HepG2 (cell line): ENCODE results near the gene DAZAP1. TPM values are rescaled to one million over a fixed set of nuclear protein-coding genes. Genes with fewer than 3 reads are reported as not detected.
A peak's percentile ranks its signal among the peaks of the same experiment; 100 is the strongest.

ENCODE experiments used
- ATAC-seq: fragments of 200-7000 bp; cut with Tn5 transposase; 3 replicates; pipeline ENCODE4 v1.9.1; 2020; ENCODE audit warnings: mild to moderate bottlenecking, moderate library complexity
- BruUV-seq: library from RNA; stranded (reverse); fragments of 400-500 nt; replicated peaks from 2 replicates; lab custom pipeline; 2021; lab: Mats Ljungman, UMichigan
- CTCF ChIA-PET: fragments of 300-600 bp; formaldehyde crosslinking; extraction: SDS; loops from one replicate; lab custom pipeline; 2021; ENCODE audit warnings: low total read pairs, inconsistent platforms, low intra/inter-chr PET ratio; lab: Yijun Ruan, JAX
- POLR2A ChIA-PET: fragments of 350-600 bp; sonication (Branson Sonifier 250); formaldehyde crosslinking; loops from one replicate; lab custom pipeline; 2020; ENCODE audit warnings: antibody characterized with exemption, inconsistent platforms; lab: Yijun Ruan, JAX
- DNase-seq: peaks from one replicate; pipeline ENCODE4 v3.0.0-alpha.2; 2015; ENCODE audit warnings: low spot score
- FAIRE-seq: peaks from 3 replicates; lab custom pipeline; 2011; peaks lifted over from hg19 to GRCh38; lab: Jason Lieb, UNC
- H2AFZ ChIP-seq: one replicate; pipeline ENCODE4 v1.6.1; 2011; ENCODE audit warnings: low read length, inconsistent platforms
- H3K27ac ChIP-seq: fragments of 300-600 bp; 3 replicates; pipeline ENCODE4 v1.8.0; 2011; ENCODE audit warnings: mixed run types, mild to moderate bottlenecking, mixed read lengths, low read length, inconsistent platforms; ENCODE audit not compliant: insufficient read depth; ENCODE audit errors: extremely low read length
- H3K27me3 ChIP-seq, 2 experiments: fragments of 200-600 bp in 1 of 2; 2 replicates in 1 of 2; 3 replicates in 1 of 2; pipeline versions ENCODE4 v1.6.0 to v1.8.0; 2011; ENCODE audit warnings: low read length in 2 of 2, mild to moderate bottlenecking in 2 of 2, moderate library complexity in 2 of 2, inconsistent platforms in 1 of 2; ENCODE audit not compliant: insufficient read depth in 2 of 2, control insufficient read depth in 1 of 2
- H3K36me3 ChIP-seq, 2 experiments: fragments of 200-600 bp in 1 of 2; replicated peaks in 1 of 2; 2 replicates in 1 of 2; 3 replicates in 1 of 2; pipeline versions ENCODE4 v1.5.1 to v1.8.0; 2011; ENCODE audit warnings: low read length in 2 of 2, inconsistent platforms in 1 of 2; ENCODE audit not compliant: insufficient read depth in 2 of 2, control insufficient read depth in 1 of 2
- H3K4me1 ChIP-seq: 2 replicates; pipeline ENCODE4 v1.5.1; 2012; ENCODE audit warnings: low read length, inconsistent platforms; ENCODE audit not compliant: insufficient read depth
- H3K4me2 ChIP-seq: 2 replicates; pipeline ENCODE4 v1.6.0; 2011; ENCODE audit warnings: low read depth, low read length, inconsistent platforms
- H3K4me3 ChIP-seq, 3 experiments: fragments of 200-600 bp in 1 of 3; sonication (generic), shearing (Covaris generic) in 1 of 3; replicated peaks in 1 of 3; 2 replicates each; pipeline ENCODE4 v1.5.1; 2011 to 2016; ENCODE audit warnings: low read length in 3 of 3, inconsistent platforms in 2 of 3, low read depth in 2 of 3, mild to moderate bottlenecking in 2 of 3, control low read depth in 1 of 3, mixed read lengths in 1 of 3; ENCODE audit not compliant: insufficient read depth in 1 of 3
- H3K79me2 ChIP-seq: one replicate; pipeline ENCODE4 v1.6.1; 2011; ENCODE audit warnings: low read length, inconsistent platforms; ENCODE audit not compliant: insufficient read depth
- H3K9ac ChIP-seq: 2 replicates; pipeline ENCODE4 v1.6.0; 2011; ENCODE audit warnings: mild to moderate bottlenecking, low read depth, low read length, inconsistent platforms; ENCODE audit not compliant: insufficient read depth
- H3K9me3 ChIP-seq: 2 replicates; pipeline ENCODE4 v1.5.1; 2012; ENCODE audit warnings: mild to moderate bottlenecking, low read length
- H4K20me1 ChIP-seq: 2 replicates; pipeline ENCODE4 v1.6.0; 2011; ENCODE audit warnings: inconsistent platforms, mild to moderate bottlenecking, low read length, moderate library complexity; ENCODE audit not compliant: insufficient read depth
- AGO2 ChIP-seq: fragments of 200-400 bp; formaldehyde crosslinking; optimal IDR thresholded peaks from 2 replicates; pipeline ENCODE3; 2017; ENCODE audit warnings: mild to moderate bottlenecking, low read depth, low read length, moderate library complexity
- ASH2L ChIP-seq: fragments of 300-600, 200-600 bp; sonication (generic); IDR thresholded peaks from 2 replicates; pipeline ENCODE4 v1.7.0; 2017; ENCODE audit warnings: low read depth, mild to moderate bottlenecking, moderate library complexity, mixed read lengths, low read length; ENCODE audit not compliant: insufficient read length
- HOXA3 ChIP-seq: sonication (generic); formaldehyde crosslinking; IDR thresholded peaks from 2 replicates; pipeline ENCODE4 v1.5.0; 2020; ENCODE audit warnings: missing genetic modification reagents
- POLR2G ChIP-seq: fragments of 200-400 bp; formaldehyde crosslinking; IDR thresholded peaks from 2 replicates; pipeline ENCODE4 v1.6.1; 2018; ENCODE audit warnings: mild to moderate bottlenecking, low read depth, low read length, moderate library complexity
- PTBP1 ChIP-seq: fragments of 200-400 bp; formaldehyde crosslinking; IDR thresholded peaks from 2 replicates; pipeline ENCODE4 v1.6.1; 2018; ENCODE audit warnings: low read length, low read depth; ENCODE audit not compliant: poor library complexity, severe bottlenecking
- ZMYM4 ChIP-seq: sonication (generic); formaldehyde crosslinking; IDR thresholded peaks from 2 replicates; pipeline ENCODE4 v1.8.1; 2023; ENCODE audit warnings: mild to moderate bottlenecking, missing genetic modification reagents
- ZNF225 ChIP-seq: sonication (generic); formaldehyde crosslinking; IDR thresholded peaks from 2 replicates; pipeline ENCODE4 v1.4.0; 2020; ENCODE audit warnings: mild to moderate bottlenecking, missing genetic modification reagents
- ZNF775 ChIP-seq: sonication (generic); formaldehyde crosslinking; IDR thresholded peaks from 2 replicates; pipeline ENCODE4 v1.4.0; 2020; ENCODE audit warnings: missing genetic modification reagents, mild to moderate bottlenecking, moderate library complexity, borderline replicate concordance
- WGBS: methylation state at CpG from one replicate; pipeline ENCODE4 v1.1.6; 2017; ENCODE audit warnings: low lambda C conversion rate; 5-methylcytosine and 5-hydroxymethylcytosine counted together
- in situ Hi-C: cut with HindIII; loops from 2 replicates; pipeline ENCODE4 v1.10.0; 2017; ENCODE audit warnings: low pct_unique_long_range_greater_than_20kb; ENCODE audit not compliant: extremely low pct_ligation_motif_present
- intact Hi-C: fragments of 100-400 bp; cut with micrococcal nuclease; formaldehyde crosslinking; loops from one replicate; pipeline ENCODE4 v1.10.0; 2022; ENCODE audit not compliant: unreplicated experiment
- polyA plus RNA-seq, 8 experiments: library from polyadenylated mRNA; depleted of rRNA in 3 of 8; stranded (reverse) in 7 of 8; unstranded in 1 of 8; fragments of >200 nt; fragmentation: Illumina TruSeq in 4 of 8; extraction: Trizol in 4 of 8; gene quantifications; 2 replicates each; pipeline versions ENCODE4 v1.2.1 to v1.2.3, GENCODE V29; 2011 to 2016; ENCODE audit warnings: low read depth in 4 of 8, missing spikeins in 1 of 8, mixed read lengths in 1 of 8; ENCODE audit not compliant: insufficient read depth in 1 of 8
- total RNA-seq, 5 experiments: library from RNA; depleted of rRNA; stranded (reverse); fragments of >200 nt; fragmentation: Illumina TruSeq; extraction: Trizol; gene quantifications; 2 replicates each; pipeline ENCODE4 v1.2.3, GENCODE V29; 2016; ENCODE audit warnings: low read depth in 1 of 5
- TF ChIP-seq, protein P1 (sequence below): sonication (generic); formaldehyde crosslinking; conservative IDR thresholded peaks from 2 replicates; pipeline ENCODE4 v1.4.0; 2020; ENCODE audit warnings: mild to moderate bottlenecking, missing genetic modification reagents, moderate library complexity
- TF ChIP-seq, protein P2 (sequence below): IDR thresholded peaks from 2 replicates; pipeline ENCODE4 v1.6.1; 2016; ENCODE audit warnings: missing biosample characterization, missing genetic modification reagents, low read depth

The DAZAP1 gene
- total and polyA plus RNA-seq, 2 of the 13 experiments (the other 11 are each of a cell fraction or from before 2014, with no cell fraction given): 63.3 to 79.2 TPM

DNA sequence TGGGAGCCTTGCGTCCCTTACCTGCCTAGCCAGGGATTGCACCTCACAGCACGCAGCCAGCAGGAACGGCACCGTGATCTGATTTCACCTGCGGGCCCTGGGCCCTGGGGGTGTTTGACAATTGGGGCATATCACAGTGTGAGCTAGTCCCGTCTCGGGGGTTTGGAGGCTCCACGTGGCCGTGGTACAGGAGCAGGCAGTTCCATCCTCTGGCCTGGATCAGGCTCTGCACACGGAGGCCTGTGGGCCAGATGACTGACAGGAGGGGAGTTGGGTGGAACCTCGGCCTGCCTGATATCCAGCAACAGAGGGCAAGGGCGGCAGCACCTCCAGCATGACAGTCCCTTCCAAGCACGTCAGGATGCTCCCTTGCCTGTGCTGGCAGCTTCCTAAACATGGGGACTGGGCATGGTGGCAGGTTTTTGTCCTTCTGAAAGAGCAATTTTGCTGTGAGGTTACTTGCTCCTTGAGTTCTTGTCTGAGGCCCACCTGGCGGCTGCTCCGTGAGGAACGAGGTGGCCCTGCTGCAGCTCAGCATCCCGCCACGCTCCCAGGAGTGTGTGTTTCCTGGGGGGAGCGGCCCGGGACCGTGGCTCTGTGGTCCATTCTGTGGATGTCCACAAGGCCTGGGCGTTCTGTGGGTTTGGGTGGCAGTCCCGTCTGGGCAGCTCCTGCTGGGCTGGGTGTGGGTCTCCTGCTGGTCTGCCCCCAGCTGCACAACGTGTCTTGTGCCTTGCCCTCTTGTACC, 24.5 kb downstream of the DAZAP1 start:
- Histone ChIP-seq H3K27ac (no peak overlapping the region), H3K36me3 (peaks cover 27 to 66% of the 10 kb centered on the region in 2 experiments), H3K79me2 (peaks cover 4% of the 10 kb centered on the region), H3K4me3 (no peak overlapping the region), H3K4me1 (no peaks in the 10 kb centered on the region), H3K4me2 (no peak overlapping the region), H3K27me3 (no peaks in the 10 kb centered on the region), H4K20me1 (peaks cover 4% of the 10 kb centered on the region), H2AFZ (no peak overlapping the region), H3K9ac (no peak overlapping the region), H3K9me3 (no peaks in the 10 kb centered on the region)
- DNase-seq (no peak), ATAC-seq (no peak), FAIRE-seq (no peak)
- intact Hi-C loops (no loop called here), in situ Hi-C loops (no loop called here)
- TF ChIP-seq HOXA3 (CRISPR knock-in tag): no peak
- TF ChIP-seq POLR2G: 0 out of 2 replicates have a peak, but pooled peaks have one; percentile 24
- TF ChIP-seq ZNF225 (CRISPR knock-in tag): no peak
- peak; percentile 61 for TF ChIP-seq AGO2
- BruUV-seq: no TSS peak
- WGBS: 93% methylated on average over 8 of the region's 24 CpGs
- CTCF ChIA-PET: no interaction called here
- POLR2A ChIA-PET: no interaction called here

DNA sequence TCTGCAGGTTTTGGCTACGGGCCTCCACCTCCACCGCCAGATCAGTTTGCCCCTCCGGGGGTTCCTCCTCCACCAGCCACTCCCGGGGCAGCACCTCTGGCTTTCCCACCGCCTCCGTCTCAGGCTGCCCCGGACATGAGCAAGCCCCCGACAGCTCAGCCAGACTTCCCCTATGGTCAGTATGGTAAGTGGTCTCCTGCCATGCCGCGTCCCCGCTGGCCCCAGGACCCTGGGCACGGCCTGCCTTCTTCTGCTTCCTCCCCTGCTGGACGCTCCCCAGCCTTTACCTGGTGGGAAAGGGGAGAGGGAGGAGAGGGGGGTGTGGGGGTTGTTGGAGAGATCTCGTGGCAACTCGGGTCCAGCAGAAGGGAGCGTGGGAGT, 25.1 kb downstream of the DAZAP1 start:
- no peak for FAIRE-seq
- Histone ChIP-seq H3K79me2 (peaks cover 4% of the 10 kb centered on the region), H3K27me3 (no peaks in the 10 kb centered on the region), H2AFZ (no peak overlapping the region), H3K36me3 (peaks cover 27 to 62% of the 10 kb centered on the region in 2 experiments), H3K4me3 (no peak overlapping the region), H3K4me1 (peaks cover 4% of the 10 kb centered on the region), H3K9ac (no peak overlapping the region), H3K9me3 (no peaks in the 10 kb centered on the region), H4K20me1 (no peaks in the 10 kb centered on the region), H3K27ac (no peak overlapping the region), H3K4me2 (no peak overlapping the region)
- intact Hi-C loops: no loop called here
- no TSS peak for BruUV-seq
- 99% methylated on average over 16 of the region's 16 CpGs for WGBS
- ChIA-PET POLR2A (no interaction called here), CTCF (no interaction called here)
- ATAC-seq: no peak
- in situ Hi-C loops: no loop called here
- DNase-seq: no peak
- no peak for TF ChIP-seq PTBP1
- TF ChIP-seq ASH2L: no peak
- TF ChIP-seq, protein P1, sequence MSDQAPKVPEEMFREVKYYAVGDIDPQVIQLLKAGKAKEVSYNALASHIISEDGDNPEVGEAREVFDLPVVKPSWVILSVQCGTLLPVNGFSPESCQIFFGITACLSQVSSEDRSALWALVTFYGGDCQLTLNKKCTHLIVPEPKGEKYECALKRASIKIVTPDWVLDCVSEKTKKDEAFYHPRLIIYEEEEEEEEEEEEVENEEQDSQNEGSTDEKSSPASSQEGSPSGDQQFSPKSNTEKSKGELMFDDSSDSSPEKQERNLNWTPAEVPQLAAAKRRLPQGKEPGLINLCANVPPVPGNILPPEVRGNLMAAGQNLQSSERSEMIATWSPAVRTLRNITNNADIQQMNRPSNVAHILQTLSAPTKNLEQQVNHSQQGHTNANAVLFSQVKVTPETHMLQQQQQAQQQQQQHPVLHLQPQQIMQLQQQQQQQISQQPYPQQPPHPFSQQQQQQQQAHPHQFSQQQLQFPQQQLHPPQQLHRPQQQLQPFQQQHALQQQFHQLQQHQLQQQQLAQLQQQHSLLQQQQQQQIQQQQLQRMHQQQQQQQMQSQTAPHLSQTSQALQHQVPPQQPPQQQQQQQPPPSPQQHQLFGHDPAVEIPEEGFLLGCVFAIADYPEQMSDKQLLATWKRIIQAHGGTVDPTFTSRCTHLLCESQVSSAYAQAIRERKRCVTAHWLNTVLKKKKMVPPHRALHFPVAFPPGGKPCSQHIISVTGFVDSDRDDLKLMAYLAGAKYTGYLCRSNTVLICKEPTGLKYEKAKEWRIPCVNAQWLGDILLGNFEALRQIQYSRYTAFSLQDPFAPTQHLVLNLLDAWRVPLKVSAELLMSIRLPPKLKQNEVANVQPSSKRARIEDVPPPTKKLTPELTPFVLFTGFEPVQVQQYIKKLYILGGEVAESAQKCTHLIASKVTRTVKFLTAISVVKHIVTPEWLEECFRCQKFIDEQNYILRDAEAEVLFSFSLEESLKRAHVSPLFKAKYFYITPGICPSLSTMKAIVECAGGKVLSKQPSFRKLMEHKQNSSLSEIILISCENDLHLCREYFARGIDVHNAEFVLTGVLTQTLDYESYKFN (CRISPR knock-in tag): no peak
- TF ChIP-seq ZMYM4 (CRISPR knock-in tag): no peak
- no peak for TF ChIP-seq ZNF775
- TF ChIP-seq, protein P2, sequence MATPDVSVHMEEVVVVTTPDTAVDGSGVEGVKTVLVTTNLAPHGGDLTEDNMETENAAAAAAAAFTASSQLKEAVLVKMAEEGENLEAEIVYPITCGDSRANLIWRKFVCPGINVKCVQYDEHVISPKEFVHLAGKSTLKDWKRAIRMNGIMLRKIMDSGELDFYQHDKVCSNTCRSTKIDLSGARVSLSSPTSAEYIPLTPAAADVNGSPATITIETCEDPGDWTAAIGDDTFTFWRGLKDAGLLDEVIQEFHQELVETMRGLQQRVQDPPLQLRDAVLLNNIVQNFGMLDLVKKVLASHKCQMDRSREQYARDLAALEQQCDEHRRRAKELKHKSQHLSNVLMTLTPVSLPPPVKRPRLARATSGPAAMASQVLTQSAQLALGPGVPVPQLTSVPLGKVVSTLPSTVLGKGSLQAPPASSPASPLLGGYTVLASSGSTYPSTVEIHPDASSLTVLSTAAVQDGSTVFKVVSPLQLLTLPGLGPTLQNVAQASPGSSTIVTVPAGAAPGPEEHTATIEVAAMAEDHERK: no peak
